Thoracic aorta (tissue), 2 donors: ENCODE results near the gene EEPD1. TPM values are rescaled to one million over a fixed set of nuclear protein-coding genes. Genes with fewer than 3 reads are reported as not detected.

Source experiments
- ATAC-seq: fragments of 150-250 bp; one replicate; pipeline ENCODE4 v1.8.0; 2017; ENCODE audit warnings: low read depth; ENCODE audit not compliant: insufficient number of reproducible peaks, low FRiP score
- DNase-seq: peaks from one replicate; pipeline ENCODE4 v3.0.0-alpha.2; 2020; ENCODE audit warnings: low spot score
- H3K27ac ChIP-seq, 2 donors: fragments of 200-600 bp; sonication (generic); 1 replicate in 1 of 2; 2 replicates in 1 of 2; pipeline ENCODE4 v1.5.1; 2016; ENCODE audit warnings: mild to moderate bottlenecking in 2 of 2, moderate library complexity in 2 of 2
- H3K27me3 ChIP-seq: fragments of 200-600 bp; sonication (generic); replicated peaks from 2 replicates; pipeline ENCODE4 v1.6.0; 2016; ENCODE audit warnings: mild to moderate bottlenecking; ENCODE audit not compliant: insufficient read depth
- H3K36me3 ChIP-seq: fragments of 200-600 bp; sonication (generic); one replicate; pipeline ENCODE4 v1.5.1; 2016
- H3K4me1 ChIP-seq, 2 donors: fragments of 200-600 bp; sonication (generic); 1 replicate in 1 of 2; 2 replicates in 1 of 2; pipeline versions ENCODE4 v1.5.1 to v1.6.0; 2016; ENCODE audit warnings: low read depth in 2 of 2, mild to moderate bottlenecking in 1 of 2; ENCODE audit not compliant: control insufficient read depth in 1 of 2
- H3K4me3 ChIP-seq: fragments of 200-600 bp; sonication (generic); 2 replicates; pipeline ENCODE4 v1.5.1; 2016; ENCODE audit warnings: mild to moderate bottlenecking
- H3K9me3 ChIP-seq: fragments of 200-600 bp; sonication (generic); 2 replicates; pipeline ENCODE4 v1.5.1; 2016
- CTCF ChIP-seq: fragments of 200-600 bp; sonication (generic); IDR thresholded peaks from one replicate; pipeline ENCODE4 v1.5.1; 2019; ENCODE audit warnings: antibody characterized with exemption
- total RNA-seq, 2 donors: library from RNA; depleted of rRNA; stranded (reverse); fragments of >200 nt; gene quantifications; one replicate each; pipeline versions ENCODE4 v1.1.0 to v1.2.3, GENCODE V29; 2016

The EEPD1 gene
- total RNA-seq, 2 donors from 2014 or later, result 14.6 to 17.4 TPM

- Histone ChIP-seq H3K4me1 (peaks cover 15 to 37% of the 10 kb centered on the region in 2 donors), H3K36me3 (peaks cover 13% of the 10 kb centered on the region), H3K27ac (no peak overlapping the region), H3K4me3 (no peak overlapping the region), H3K27me3 (no peaks in the 10 kb centered on the region), H3K9me3 (no peaks in the 10 kb centered on the region)
- no peak for ATAC-seq
- TF ChIP-seq CTCF, result no peak
- DNase-seq, result no peak
Observed at GRCh38 chr7:36299223-36299774, 146.2 kb downstream of the EEPD1 start.

GRCh38 chr7:36299823-36300341 is 146.8 kb downstream of the EEPD1 start:
- H3K9me3 ChIP-seq, result no peaks in the 10 kb centered on the region
- peaks cover 16 to 43% of the 10 kb centered on the region in 2 donors for H3K4me1 ChIP-seq
- H3K4me3 ChIP-seq, result no peak overlapping the region
- peaks cover 13% of the 10 kb centered on the region for H3K36me3 ChIP-seq
- H3K27me3 ChIP-seq, result no peaks in the 10 kb centered on the region
- ATAC-seq, result no peak
- DNase-seq, result no peak
- no peak for TF ChIP-seq CTCF
- H3K27ac ChIP-seq, result no peak overlapping the region

- H3K9me3 ChIP-seq, result no peaks in the 10 kb centered on the region
- peak overlapping the region in 1 of 2 donors; percentile 62 for H3K27ac ChIP-seq
- TF ChIP-seq CTCF, result no peak
- no peak overlapping the region for H3K4me3 ChIP-seq
- H3K36me3 ChIP-seq, result peaks cover 13% of the 10 kb centered on the region
- peaks cover 16 to 50% of the 10 kb centered on the region in 2 donors for H3K4me1 ChIP-seq
- no peak for DNase-seq
- H3K27me3 ChIP-seq, result no peaks in the 10 kb centered on the region
- ATAC-seq, result no peak
Observed at GRCh38 chr7:36300696-36301350, 147.8 kb downstream of the EEPD1 start.

- Histone ChIP-seq H3K9me3 (no peaks in the 10 kb centered on the region), H3K4me3 (no peak overlapping the region), H3K4me1 (peaks cover 16 to 50% of the 10 kb centered on the region in 2 donors), H3K36me3 (peaks cover 12% of the 10 kb centered on the region), H3K27ac (peak overlapping the region; percentile 65 to 77), H3K27me3 (no peaks in the 10 kb centered on the region)
- no peak for TF ChIP-seq CTCF
- ATAC-seq (no peak), DNase-seq (no peak)
Observed at GRCh38 chr7:36301914-36302771, 149.1 kb downstream of the EEPD1 start.
